Measurements from ENCODE around the gene TTYH2.

DNA sequence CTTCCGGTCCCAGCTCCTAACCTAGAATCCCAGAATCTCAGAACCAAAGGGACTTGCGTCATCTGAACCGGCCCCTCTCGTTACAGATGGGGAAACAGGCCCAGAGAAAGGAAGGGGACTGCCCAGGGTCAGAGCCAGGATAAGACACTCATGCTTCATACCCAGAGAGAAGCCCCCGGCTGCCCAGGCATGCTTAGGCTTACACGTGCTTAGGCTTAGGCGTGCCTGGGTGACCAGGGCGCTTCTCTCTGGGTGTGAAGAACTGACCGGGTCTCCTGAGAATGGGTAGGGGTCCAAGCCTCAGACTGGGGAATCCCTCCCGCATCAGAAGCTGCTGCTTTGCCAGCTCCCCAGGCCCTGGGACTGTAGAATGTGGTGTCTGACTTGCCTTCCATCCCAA, 30.8 kb downstream of the TTYH2 start:
- TF ChIP-seq, protein P1, sequence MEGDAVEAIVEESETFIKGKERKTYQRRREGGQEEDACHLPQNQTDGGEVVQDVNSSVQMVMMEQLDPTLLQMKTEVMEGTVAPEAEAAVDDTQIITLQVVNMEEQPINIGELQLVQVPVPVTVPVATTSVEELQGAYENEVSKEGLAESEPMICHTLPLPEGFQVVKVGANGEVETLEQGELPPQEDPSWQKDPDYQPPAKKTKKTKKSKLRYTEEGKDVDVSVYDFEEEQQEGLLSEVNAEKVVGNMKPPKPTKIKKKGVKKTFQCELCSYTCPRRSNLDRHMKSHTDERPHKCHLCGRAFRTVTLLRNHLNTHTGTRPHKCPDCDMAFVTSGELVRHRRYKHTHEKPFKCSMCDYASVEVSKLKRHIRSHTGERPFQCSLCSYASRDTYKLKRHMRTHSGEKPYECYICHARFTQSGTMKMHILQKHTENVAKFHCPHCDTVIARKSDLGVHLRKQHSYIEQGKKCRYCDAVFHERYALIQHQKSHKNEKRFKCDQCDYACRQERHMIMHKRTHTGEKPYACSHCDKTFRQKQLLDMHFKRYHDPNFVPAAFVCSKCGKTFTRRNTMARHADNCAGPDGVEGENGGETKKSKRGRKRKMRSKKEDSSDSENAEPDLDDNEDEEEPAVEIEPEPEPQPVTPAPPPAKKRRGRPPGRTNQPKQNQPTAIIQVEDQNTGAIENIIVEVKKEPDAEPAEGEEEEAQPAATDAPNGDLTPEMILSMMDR (conservative IDR thresholded peaks at IDR 0.05; ENCODE audit: low read depth, low read length) = no peak
- TF ChIP-seq CHD1 (IDR thresholded peaks at IDR 0.05; ENCODE audit: low read depth, low read length) (no peak), POLR2A (IDR thresholded peaks at IDR 0.05; ENCODE audit: low read depth, low read length) (no peak), RCOR1 (IDR thresholded peaks at IDR 0.05; ENCODE audit: insufficient replicate concordance, low read length) (no peak), RAD21 (IDR thresholded peaks at IDR 0.05; ENCODE audit: low read length) (no peak), SMC3 (IDR thresholded peaks at IDR 0.05; ENCODE audit: low read depth, low read length) (no peak)
- TF ChIP-seq, protein P2, sequence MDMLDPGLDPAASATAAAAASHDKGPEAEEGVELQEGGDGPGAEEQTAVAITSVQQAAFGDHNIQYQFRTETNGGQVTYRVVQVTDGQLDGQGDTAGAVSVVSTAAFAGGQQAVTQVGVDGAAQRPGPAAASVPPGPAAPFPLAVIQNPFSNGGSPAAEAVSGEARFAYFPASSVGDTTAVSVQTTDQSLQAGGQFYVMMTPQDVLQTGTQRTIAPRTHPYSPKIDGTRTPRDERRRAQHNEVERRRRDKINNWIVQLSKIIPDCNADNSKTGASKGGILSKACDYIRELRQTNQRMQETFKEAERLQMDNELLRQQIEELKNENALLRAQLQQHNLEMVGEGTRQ (IDR thresholded peaks at IDR 0.05; ENCODE audit: low read depth, low read length) = no peak
- TF ChIP-seq, protein P3, sequence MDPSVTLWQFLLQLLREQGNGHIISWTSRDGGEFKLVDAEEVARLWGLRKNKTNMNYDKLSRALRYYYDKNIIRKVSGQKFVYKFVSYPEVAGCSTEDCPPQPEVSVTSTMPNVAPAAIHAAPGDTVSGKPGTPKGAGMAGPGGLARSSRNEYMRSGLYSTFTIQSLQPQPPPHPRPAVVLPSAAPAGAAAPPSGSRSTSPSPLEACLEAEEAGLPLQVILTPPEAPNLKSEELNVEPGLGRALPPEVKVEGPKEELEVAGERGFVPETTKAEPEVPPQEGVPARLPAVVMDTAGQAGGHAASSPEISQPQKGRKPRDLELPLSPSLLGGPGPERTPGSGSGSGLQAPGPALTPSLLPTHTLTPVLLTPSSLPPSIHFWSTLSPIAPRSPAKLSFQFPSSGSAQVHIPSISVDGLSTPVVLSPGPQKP (IDR thresholded peaks at IDR 0.05; ENCODE audit: borderline replicate concordance, low read depth, low read length) = no peak
